HL-60/S4 treated with retinoic acid at 250 ng/mL for 4 days and 3 days (cell line): ENCODE measurements around the gene GPC6.
"Not testable (repeated sequence)": the region's sequence is repeated elsewhere in the genome, so short reads cannot be mapped to it uniquely, and the experiment has no call there.

Experiments used
- in situ Hi-C: fragments of 300-500 bp; cut with MboI; formaldehyde crosslinking; loops from 2 replicates; pipeline ENCODE4 v1.7.0; 2022; ENCODE audit warnings: low sequenced_read_pairs

Gene GPC6

DNA sequence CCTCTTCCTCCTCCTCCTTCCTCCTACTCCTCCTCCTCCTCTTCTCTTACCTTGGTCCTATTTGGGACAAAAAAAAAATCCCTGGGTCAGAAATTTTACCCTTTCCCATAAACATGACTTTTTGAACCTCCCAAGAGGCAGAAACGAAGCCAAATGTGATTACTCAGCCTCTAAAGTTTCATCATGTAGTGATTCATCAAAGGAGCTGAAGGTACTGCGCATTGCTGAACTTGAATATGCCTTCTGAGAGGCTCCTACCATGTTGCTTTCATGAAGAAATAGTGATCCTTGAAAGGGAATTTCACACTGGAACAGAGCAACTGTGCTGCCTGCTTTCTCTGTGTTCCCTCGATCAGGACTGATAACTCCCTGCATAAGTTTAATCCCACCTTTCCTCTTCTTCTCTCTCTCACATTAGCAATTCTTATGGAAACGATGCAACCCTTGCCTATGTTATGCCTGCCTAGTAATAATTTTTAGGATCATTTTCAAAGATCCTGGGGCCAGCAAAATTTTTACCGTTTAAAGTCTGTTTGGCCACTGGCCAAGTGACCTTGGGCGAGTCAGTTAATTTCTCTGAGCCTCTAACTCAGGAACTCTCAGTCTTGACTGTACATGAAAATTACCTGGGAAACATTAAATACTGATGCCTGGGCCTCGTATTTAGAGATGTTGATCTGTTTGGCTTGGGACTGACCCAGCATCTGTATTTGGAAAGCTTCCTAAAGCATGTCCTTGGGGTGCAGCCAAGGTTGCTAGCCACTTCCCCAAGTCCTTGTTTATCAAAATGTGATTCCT is 1103.3 kb downstream of the GPC6 start:
- in situ Hi-C loops: no loop called here

DNA sequence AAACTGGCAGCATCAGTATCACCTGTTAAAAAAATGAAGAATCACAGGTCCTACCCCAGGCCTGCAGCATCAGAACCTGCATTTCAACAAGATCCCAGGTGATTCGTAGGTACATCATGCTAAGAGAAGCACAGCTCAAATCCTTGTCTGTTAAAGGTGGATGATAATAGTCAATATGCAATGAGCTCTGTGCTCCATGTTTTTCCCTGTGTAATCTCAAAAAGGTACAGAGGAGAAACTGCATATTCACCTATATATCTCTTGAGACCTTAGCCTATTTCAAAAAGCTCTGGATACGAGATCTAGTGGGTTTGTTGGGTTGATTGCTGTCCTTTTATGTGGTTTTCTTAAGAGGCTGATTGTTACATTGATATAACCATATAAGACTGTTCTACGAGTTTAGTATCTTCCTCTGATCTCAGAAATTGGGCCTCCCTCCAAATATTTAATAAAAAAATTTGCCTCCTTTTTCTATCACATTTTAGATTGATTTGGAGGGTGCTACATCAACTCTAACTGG is 1104.0 kb downstream of the GPC6 start:
- in situ Hi-C loops: no loop called here

DNA sequence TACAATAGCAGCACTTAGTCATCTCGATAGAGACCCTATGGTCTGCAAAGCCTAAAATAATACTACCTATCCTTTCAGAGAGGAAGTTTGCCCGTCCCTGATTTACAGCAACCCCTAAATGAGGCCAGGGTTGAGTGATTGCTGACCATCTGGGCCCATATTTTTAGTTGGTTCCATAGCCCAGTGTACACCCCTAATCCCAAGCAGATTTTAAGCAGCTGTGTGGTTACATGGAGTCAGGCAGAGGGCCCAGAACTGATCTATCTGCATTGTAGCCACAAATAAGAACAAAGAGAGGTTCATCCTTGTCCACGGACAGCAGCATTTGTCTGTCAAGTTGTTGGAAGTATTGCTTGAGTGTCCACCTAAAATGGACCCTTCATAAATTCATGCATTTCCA is 1104.7 kb downstream of the GPC6 start:
- in situ Hi-C loops: no loop called here

DNA sequence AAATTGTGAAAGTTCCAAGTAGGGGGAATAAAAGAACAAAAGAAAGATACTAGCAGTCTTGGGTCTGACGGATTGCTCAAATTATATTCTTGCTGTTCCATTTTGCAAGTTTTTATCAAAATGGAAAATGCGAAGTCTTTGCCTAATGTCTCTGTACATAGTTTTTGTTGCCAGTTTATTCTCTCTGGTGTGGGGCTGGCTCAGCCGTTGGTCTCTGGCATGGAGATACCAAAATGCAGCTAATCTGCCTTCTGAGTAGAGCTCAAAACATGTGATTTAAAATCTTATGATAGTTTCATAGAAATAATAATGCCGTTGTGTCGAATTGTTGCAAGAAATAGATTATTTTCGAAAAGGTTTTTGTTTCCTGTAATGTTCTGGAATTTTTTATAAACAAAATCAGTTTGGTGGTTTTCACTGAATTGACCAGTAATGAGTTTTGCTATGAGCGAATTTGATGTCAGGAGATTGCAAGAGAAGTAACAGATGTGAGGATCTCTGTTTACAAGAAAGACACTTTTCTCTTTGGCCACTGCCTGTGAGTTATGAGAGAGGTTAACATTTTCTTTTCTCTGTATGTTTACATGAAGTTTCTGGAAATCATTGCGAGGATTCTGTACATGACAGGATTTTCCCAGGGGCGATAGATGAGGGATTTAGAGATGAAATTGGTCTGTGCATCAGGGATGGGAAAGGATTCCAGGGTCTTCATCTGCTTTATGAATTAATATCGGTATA is 1105.9 kb downstream of the GPC6 start:
- in situ Hi-C loops: no loop called here

DNA sequence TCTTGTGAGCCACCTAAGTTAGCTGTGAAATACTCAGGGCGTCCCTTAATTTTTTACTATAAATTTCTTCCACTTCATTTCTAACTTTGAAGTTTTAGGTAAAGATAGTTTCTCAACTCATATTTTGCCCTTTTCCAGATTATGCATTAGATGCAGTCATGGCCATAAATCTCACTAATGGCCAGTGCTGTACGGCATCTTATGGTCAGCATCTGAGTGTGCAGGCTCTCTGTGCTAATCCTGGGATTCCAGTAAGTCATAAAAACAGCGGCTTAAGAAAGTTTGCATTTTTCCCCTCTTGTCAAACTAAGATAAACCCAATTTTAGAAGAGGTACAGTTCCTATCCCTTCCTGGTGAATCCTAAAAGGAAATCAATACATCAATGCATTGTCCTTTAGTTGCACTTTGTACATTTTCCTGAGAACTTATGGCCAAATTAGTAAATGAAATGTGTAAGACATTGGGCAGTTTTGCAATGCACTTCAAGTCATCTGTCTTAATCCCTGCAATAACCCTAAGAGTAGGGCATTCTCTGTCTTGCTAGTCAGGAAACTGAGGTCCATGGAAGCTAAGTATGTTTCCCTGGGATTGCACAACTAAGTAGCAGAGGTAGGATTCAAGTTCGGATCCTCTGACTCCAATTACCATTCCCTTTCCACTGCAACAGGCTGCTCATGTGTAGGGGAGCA is 1106.7 kb downstream of the GPC6 start:
- in situ Hi-C loops: no loop called here

DNA sequence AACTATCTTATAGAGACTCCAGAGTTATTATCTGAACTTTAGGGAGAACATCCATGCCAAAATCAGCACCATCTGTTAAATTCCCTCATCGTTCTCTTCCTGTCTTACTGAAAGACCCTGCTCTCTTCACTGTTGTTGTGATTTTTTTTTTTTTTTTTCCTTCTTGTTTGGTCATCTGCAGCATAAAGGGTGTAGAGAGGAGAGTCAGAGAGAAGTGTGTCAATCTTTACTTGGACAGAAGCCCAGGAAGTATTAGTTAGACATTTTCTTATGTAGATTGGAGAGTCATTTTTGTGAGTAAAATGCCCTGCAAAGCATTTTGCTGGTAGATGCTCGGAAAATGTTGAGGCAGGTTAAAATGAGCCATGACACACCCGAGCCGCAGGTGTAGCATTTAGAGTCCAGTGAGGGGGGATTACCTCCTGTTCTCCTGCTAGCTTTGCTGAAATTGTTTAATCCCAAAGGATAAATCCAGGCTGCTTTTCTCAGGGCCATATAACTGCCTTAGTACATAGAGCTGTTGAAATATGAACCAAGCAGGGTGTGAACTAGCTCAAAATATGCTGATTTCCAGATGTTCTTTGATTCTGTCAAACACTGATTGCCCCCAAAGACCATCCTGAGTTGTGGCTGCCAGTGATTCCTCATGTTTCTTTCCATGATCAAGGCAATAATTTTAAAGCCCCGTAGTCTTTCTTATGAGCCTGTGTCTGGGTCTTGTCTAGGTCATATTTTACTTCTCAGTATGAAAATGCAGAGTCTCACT is 1109.3 kb downstream of the GPC6 start:
- in situ Hi-C loops: no loop called here

DNA sequence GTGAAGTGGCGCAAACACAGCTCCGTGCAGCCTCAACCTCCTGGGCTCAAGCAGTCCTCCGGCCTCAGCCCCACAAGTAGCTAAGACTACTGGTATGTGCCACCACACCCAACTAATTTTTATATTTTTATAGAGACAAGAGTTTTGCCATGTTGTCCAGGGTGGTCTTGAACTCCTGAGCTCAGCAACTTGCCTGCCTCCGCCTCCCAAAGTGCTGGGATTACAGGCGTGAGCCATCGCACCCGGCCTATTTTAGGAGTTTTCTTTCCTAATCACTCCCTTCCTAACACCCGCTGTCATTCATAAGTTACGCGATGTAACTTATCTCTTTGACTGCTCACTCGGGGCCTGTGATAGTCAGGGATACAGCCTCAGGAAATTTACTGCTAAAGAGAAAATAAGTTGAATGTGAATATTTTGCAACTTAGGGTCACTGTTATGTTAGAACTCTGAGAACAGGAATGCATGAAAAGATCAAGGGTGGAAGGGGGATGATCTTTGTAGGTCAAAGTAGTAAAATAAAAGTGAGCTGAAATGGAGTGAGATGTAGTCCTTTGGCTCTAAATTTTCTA is 1112.6 kb downstream of the GPC6 start:
- in situ Hi-C loops: no loop called here

DNA sequence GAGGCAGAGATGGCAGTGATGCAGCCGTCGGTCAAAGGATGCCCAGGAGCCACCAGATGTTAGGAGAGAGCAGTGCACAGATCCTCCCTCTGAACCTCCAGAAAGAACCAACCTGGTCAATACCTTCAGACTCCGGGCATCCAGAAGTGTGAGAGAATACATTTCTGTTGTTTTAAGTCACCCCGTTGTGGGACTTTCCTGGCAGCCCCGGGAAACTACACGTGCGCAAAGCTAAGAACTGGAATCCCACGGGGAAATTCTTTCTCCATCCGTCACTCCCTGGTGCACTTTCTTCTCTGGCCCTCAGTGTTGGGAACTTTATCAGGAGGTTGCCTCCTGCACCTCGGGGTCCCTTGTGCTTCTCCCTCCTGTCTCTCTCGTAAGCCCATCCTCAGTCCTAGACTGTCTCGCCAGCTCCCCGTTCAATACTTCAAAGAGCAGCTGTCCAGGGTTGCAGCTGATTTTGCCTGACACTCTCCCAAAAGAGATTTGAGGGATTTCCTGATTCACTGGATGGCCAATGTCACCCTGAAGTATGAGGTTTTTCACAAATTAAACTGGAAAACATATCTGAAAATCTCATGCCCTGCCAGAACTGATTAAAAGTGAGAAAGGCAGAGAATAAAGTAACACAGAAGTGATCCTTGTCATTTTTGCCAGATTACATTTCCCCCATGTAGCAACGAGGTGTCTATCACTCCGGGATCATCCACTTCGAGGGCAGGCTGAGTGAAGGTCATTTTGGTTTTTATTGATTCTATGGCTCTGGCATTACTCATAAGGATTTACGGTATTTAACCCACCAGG is 1116.0 kb downstream of the GPC6 start:
- in situ Hi-C loops: no loop called here

DNA sequence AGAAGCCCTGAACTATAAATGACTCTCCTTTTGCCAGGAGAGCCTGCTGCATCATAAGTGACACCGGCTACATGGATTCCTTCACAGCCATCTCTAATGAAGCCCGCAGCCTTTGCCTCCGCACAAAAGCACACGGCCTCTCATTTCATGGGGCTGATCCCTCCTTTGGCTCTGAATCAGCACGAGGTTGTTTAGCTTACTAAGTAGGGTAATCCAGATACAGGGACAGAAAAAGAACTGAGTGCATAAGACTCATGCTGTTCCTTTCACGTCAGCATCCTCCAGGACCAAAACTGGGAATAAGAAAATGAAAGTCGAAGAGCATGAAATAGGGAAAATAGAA is 1116.6 kb downstream of the GPC6 start:
- in situ Hi-C loops: no loop called here

DNA sequence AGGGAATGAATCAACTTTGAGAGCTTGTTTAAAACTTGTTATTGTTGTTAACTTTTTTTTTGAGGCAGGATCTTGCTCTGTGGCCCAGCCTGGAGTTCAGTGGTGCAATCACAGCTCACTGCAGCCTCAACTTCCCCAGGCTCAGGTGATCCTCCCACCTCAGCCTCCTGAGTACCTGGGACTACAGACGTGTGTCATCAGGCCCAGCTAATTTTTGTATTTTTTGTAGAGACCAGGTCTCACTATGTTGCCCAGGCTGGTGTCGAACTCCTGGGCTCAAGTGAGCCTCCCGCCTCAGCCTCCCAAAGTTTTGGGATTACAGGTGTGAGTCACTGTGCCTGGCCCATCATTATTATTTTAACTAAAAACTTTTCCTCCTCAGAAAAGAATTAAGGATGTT is 1117.1 kb downstream of the GPC6 start:
- in situ Hi-C loops: not testable (repeated sequence)

DNA sequence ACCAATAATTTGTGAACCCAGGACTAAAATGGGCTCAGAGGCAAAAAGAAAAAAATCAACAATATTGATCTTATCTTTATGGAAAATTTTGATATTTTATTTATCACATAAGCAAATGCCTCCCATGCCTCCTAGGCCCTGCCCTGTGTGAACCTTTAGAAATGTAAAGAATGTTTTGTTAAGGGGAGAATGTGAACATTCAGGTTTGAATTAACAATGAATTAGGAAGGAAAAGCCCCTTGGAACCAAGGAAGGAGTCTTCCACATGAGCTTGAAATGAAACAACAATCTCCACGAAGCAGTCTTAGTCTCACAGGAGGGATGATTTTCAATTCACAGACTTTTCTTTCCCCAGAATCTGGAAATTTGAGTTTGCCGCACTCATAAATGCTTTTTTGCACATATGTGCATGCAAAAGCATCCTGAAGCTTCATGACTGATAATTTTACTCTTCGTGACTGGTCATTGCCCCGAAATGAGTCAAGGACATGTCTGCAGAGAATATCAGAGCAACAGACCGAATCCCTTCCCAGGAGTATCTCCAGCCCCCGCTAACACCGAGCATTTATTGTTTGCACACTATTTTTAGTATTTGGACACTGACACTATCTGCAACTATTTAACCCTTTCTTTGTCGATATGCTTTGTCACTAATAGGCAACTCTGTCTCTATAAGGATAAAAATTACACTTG is 1117.7 kb downstream of the GPC6 start:
- in situ Hi-C loops: no loop called here

DNA sequence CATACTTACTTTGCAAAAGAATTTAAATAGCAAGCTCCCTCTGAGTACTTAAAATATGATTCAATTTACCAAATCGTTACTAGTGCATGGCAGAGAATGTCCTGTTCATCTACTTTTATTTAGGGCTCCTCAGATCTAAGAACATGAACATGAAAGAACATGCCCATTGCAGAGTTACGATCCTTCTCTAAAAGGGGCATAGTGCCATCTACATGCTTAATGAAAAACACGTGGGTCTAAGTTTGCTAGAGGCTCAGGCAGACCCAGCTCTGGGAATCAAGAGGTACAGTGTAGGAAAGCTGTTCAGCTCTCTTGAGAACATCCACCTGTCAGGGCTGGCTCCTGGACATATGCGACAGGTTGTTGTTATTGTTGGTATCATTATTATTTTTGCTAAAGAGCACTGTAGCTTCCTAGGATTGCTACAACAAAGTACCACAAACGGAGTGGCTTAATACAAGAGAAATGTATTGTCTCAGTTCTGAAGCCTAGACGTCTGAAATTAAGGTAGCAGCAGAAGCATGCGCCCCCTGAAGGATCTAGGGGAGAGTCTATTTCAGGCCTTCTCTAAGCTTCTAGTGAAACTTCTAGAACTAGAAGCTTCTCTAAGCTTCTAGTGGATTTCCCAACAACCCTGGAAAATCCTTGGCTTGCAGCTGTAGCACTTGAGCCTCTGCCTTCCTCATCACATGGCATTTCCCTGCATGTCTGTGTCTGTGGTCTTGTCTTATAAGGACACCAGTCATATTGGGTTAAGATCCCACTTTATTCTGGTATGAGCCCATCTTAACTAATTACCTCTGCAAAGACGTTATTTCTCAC is 1119.0 kb downstream of the GPC6 start:
- in situ Hi-C loops: no loop called here

DNA sequence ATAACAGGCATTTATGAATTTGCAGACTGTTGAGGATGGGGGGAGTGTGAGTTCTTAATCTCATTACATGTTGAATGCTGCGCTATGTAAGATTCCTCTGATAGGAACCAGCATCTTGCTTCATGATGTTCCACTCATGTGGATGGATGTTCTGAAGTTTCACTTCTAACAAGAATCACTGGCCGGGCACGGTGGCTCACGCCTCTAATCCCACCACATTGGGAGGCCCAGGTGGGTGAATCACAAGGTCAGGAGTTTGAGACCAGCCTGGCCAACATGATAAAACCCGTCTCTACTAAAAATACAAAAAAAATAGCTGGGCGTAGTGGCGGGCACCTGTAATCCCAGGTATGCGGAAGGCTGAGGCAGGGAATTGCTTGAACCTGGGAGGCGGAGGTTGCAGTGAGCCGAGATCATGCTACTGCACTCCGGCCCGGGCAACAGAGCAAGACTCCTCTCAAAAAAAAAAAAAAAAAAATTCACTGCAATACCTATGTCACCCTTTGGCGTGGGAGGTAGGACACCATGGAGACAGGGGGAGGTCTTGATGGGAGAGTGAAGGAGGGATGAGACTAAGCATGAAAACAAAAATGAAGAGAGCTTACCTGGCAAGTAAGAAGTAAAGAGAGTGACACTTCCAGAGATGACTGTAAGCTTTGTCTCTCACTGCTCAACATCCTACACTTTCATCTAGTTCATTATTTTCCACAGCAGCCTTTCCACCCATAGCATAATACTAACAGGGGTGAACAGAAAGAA is 1119.8 kb downstream of the GPC6 start:
- in situ Hi-C loops: no loop called here

DNA sequence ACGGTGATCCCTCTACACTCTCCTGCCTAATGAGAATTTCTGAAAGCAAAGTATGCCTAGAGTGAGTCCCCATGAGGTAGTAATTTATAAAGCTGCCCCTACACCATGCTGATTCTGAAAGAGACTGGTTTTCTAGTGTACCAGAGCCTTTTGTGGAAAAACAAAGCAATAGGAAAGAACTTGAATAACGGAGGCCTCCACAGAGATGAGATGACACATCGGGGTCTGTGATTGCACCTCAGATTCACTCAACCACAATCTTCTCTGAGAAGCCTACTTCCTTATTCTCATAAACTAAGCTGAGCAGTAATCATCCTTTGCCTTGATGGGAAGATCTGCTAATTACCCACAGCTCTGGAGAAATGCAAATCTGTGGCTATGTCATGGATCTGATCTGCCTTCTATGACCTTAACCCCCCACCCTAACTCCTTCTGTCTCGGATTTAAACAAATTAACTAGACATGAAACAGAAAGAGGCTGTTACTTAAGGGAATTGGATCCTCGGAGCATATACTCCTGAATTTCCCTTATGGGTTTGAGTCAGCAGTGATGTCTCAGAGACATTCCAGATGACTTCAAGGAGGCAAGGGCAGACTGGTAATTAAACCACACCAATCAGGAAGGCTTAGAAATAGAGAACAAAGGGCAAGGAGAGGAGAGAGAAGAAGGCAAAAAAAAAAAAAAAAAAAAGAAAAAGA is 1124.8 kb downstream of the GPC6 start:
- in situ Hi-C loops: no loop called here

DNA sequence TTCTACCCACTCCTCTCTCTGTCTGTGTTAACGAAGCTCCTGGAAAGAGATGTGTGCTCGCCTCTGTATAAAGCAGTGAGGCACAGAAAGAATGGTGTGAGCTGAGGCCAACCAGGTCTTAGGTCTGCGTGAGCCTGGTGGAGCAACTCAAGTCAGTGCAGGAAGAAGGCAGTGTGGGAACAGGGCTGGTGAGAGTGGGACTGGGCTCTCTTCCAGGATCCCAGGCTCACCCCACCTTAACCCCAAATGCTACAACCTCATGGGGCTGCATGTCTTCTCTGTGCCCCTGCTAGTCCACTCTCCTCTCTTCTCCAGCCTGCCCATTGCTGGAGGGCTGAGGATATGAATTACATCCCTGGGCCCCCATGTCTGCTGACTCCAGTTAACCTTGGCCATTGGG is 1125.5 kb downstream of the GPC6 start:
- in situ Hi-C loops: no loop called here

DNA sequence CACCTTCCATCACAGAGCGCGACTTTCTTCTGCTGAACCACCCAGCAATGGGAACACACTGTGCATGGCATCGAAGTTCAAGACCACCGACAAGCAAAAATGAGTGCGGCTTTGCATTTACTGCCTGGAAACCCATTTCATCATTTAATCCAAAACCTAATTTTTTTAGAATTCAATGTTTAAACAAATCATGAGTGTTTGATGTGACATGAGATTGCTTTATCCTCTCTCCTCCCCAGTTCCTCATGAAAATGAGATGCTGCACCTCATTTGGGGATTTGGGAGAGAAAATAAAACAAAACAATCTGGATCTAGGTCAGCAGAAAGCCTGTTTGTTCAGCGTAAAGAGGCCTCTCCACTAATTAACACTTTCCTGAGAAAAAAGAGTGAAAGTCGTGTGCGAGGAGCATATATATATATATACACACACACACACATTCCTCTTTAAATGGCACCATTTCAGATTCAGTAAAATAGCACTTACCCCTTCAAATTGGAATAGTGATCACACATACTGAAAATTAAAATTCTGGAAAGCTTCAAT is 1126.6 kb downstream of the GPC6 start:
- in situ Hi-C loops: no loop called here

DNA sequence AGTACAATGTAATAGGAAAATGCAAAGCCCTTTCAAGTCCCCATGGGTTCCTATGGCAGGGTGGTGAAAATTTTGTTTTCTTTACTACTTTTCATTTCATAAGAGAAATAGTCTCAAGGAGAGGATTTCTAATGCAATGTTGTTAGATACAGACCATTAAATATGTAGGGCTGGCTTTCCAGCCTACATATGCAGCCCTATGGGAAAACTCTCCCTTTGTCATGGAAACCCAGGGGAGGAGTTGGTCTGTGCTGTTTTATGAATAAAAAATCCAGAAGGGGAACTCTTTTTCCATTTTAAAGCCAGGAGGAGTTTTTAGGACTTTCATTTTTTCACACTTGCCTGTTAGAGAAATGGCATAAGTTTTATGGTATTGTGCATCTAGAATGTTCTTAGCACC is 1133.3 kb downstream of the GPC6 start:
- in situ Hi-C loops: no loop called here
